Fibroblast of lung (primary cell): ENCODE data around the gene SESN3.

ENCODE experiments used
- CTCF ChIP-seq, 2 donors: IDR thresholded peaks in 1 of 2; conservative IDR thresholded peaks in 1 of 2; 1 replicate in 1 of 2; 2 replicates in 1 of 2; pipeline ENCODE4 v1.5.1; 2011 to 2012; ENCODE audit warnings: low read length in 2 of 2, control low read depth in 1 of 2, inconsistent platforms in 1 of 2, low read depth in 1 of 2, mild to moderate bottlenecking in 1 of 2
- EZH2 ChIP-seq: IDR thresholded peaks from 2 replicates; pipeline ENCODE4 v1.5.1; 2012; ENCODE audit warnings: low read length, control low read depth, mild to moderate bottlenecking; ENCODE audit errors: missing control alignments

DNA sequence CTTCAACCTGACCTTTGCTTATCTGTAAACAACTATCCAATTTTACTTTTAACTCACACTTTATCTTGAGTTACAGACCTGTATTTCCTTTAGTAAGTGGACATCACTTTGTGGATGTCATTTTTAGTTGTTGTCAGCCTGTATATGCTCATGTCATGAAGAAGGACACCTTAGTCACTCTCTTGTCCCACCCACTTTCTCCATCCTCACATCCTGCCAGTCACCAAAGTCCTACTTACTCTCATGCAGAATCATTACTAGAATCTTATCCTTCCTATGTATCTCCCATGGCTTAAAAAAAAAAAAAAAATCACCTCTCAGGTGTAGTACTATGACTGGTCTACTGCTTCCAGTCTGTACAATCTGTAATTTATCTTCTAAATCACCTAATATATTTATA lies 43.3 kb downstream of the SESN3 start:
- no peak for TF ChIP-seq EZH2
- TF ChIP-seq CTCF (conservative IDR thresholded peaks at IDR 0.05 in 1 of 2, IDR thresholded peaks at IDR 0.05 in 1 of 2; ENCODE audit: low read depth in 1 of 2, low read length in 2 of 2) = no peak
